ENCODE measurements around the gene OR10A5.

The OR10A5 gene

GRCh38 chr11:6824136-6824823, 21.2 kb upstream of the OR10A5 start:
- no peak for FAIRE-seq
- DNase-seq (ENCODE audit: insufficient read length, low spot score) = no peak
- TF ChIP-seq, protein P1, sequence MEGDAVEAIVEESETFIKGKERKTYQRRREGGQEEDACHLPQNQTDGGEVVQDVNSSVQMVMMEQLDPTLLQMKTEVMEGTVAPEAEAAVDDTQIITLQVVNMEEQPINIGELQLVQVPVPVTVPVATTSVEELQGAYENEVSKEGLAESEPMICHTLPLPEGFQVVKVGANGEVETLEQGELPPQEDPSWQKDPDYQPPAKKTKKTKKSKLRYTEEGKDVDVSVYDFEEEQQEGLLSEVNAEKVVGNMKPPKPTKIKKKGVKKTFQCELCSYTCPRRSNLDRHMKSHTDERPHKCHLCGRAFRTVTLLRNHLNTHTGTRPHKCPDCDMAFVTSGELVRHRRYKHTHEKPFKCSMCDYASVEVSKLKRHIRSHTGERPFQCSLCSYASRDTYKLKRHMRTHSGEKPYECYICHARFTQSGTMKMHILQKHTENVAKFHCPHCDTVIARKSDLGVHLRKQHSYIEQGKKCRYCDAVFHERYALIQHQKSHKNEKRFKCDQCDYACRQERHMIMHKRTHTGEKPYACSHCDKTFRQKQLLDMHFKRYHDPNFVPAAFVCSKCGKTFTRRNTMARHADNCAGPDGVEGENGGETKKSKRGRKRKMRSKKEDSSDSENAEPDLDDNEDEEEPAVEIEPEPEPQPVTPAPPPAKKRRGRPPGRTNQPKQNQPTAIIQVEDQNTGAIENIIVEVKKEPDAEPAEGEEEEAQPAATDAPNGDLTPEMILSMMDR (IDR thresholded peaks at IDR 0.05; ENCODE audit: insufficient read depth, missing control alignments) = no peak

- FAIRE-seq (no peak), DNase-seq (ENCODE audit: insufficient read length, low spot score) (no peak)
- TF ChIP-seq, protein P1 (IDR thresholded peaks at IDR 0.05; ENCODE audit: insufficient read depth, missing control alignments) = no peak
These were observed 20.2 kb upstream of the OR10A5 start for GRCh38 chr11:6825231-6825744.

DNA sequence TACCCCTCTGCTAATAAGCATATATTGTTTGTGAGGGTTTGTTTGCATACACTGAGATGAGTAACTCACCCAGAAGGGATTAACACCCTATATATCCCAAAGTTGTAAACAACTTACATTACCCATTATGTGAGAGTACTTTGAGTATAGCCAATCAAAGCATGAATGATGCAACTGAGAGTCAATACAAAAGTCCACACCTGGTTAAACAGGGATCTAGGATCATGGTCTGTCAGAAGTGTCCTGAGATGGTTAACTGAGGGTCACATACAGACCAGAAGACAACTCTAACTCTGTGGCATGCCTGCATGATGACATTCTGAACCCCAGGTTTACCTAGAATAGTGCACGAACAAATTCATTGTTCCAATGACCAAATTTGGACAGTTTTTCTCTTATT, 17.4 kb upstream of the OR10A5 start:
- TF ChIP-seq, protein P1 (IDR thresholded peaks at IDR 0.05; ENCODE audit: insufficient read depth, missing control alignments) = no peak
- no peak for DNase-seq (ENCODE audit: insufficient read length, low spot score)
- no peak for FAIRE-seq

GRCh38 chr11:6833356-6833755, 12.1 kb upstream of the OR10A5 start:
- DNase-seq (ENCODE audit: insufficient read length, low spot score) (no peak), FAIRE-seq (no peak)
- TF ChIP-seq, protein P1 (IDR thresholded peaks at IDR 0.05; ENCODE audit: insufficient read depth, missing control alignments) = no peak

DNA sequence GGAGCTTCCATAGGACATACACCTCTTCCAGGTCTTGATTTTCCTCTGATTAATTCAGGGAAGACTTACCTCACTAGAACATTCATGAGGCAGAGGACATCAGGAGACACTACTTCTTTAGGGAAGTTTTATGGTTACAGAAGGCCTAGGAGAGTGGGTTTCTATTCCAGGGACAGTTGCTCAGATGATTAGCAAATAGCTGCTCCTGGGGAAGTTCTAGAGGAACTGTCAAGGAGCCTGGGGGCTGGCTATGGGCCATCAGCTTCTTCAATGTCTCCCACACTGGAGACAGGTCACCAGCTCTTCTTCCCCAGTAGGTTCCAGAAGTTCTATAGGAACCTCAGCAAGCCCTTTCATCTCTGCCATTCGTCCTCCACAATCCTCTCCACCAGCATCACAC, 11.5 kb upstream of the OR10A5 start:
- TF ChIP-seq, protein P1 (IDR thresholded peaks at IDR 0.05; ENCODE audit: insufficient read depth, missing control alignments) = no peak
- DNase-seq (ENCODE audit: insufficient read length, low spot score) (no peak), FAIRE-seq (no peak)

- FAIRE-seq (no peak), DNase-seq (ENCODE audit: insufficient read length, low spot score) (no peak)
- TF ChIP-seq, protein P1 (IDR thresholded peaks at IDR 0.05; ENCODE audit: insufficient read depth, missing control alignments) = no peak
These were observed 3.8 kb upstream of the OR10A5 start for GRCh38 chr11:6841694-6842093.

- no peak for FAIRE-seq
- DNase-seq (ENCODE audit: insufficient read length, low spot score) = no peak
- TF ChIP-seq, protein P1 (IDR thresholded peaks at IDR 0.05; ENCODE audit: insufficient read depth, missing control alignments) = no peak
These were observed 1.8 kb upstream of the OR10A5 start for GRCh38 chr11:6843670-6844069.

Measured in D721Med (cell line).